Astrocyte (in vitro differentiated cells and primary cell): ENCODE data around the gene TRPM7.
"Not testable (repeated sequence)": the region's sequence is repeated elsewhere in the genome, so short reads cannot be mapped to it uniquely, and the experiment has no call there.

Experiments used
- EZH2 ChIP-seq: IDR thresholded peaks from 2 replicates; pipeline ENCODE4 v1.6.1; 2012; ENCODE audit warnings: mild to moderate bottlenecking, low read length, inconsistent platforms; ENCODE audit not compliant: insufficient read depth
- TF ChIP-seq, protein P1 (sequence below): IDR thresholded peaks from 2 replicates; pipeline ENCODE4 v1.5.1; 2011; ENCODE audit warnings: low read depth, mild to moderate bottlenecking, inconsistent platforms, low read length, moderate library complexity; ENCODE audit not compliant: insufficient read depth

DNA sequence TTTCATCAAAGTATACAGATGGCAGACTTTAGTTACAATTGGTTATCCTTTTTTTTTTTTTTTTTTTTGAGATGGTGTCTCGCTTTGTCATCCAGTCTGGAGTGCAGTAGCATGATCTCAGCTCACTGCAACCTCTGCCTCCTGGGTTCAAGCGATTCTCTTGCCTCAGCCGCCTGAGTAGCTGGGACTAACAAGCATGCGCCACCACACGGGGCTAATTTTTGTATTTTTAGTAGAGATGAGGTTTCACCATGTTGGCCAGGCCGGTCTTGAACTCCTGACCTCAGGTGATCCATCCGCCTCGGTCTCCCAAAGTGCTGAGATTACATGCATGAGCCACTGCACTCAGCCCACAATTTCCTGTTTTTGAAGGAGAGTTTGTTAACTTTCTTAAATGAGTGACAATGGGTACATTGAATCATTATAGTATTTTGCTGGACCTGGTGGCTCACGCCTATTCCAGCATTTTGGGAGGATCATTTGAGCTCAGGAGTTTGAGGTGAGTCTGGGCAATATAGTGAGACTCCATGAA lies 8.1 kb upstream of the TRPM7 start:
- TF ChIP-seq, protein P1, sequence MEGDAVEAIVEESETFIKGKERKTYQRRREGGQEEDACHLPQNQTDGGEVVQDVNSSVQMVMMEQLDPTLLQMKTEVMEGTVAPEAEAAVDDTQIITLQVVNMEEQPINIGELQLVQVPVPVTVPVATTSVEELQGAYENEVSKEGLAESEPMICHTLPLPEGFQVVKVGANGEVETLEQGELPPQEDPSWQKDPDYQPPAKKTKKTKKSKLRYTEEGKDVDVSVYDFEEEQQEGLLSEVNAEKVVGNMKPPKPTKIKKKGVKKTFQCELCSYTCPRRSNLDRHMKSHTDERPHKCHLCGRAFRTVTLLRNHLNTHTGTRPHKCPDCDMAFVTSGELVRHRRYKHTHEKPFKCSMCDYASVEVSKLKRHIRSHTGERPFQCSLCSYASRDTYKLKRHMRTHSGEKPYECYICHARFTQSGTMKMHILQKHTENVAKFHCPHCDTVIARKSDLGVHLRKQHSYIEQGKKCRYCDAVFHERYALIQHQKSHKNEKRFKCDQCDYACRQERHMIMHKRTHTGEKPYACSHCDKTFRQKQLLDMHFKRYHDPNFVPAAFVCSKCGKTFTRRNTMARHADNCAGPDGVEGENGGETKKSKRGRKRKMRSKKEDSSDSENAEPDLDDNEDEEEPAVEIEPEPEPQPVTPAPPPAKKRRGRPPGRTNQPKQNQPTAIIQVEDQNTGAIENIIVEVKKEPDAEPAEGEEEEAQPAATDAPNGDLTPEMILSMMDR, result not testable (repeated sequence)
- not testable (repeated sequence) for TF ChIP-seq EZH2
